H9 (cell line): ENCODE results near the gene IMPDH2. TPM values are rescaled to one million over a fixed set of nuclear protein-coding genes. Genes with fewer than 3 reads are reported as not detected.

Experiments used
- DNase-seq: peaks from one replicate; pipeline ENCODE4 v3.0.0-alpha.2; 2017
- H2AFZ ChIP-seq: one replicate; pipeline ENCODE4 v1.6.1; 2013; ENCODE audit warnings: mild to moderate bottlenecking, low read length, control low read depth, moderate library complexity
- H2AK5ac ChIP-seq: 2 replicates; pipeline ENCODE4 v1.6.1; 2013; ENCODE audit warnings: low read length, control low read depth, mixed read lengths; ENCODE audit not compliant: insufficient read length
- H2BK120ac ChIP-seq: one replicate; pipeline ENCODE4 v1.6.1; 2013; ENCODE audit warnings: low read depth, mild to moderate bottlenecking, low read length, control low read depth, inconsistent platforms; ENCODE audit not compliant: poor library complexity, severe bottlenecking
- H2BK12ac ChIP-seq: 2 replicates; pipeline ENCODE4 v1.6.1; 2013; ENCODE audit warnings: low read length, control low read depth, mixed read lengths, low read depth; ENCODE audit not compliant: insufficient read length
- H2BK15ac ChIP-seq: 2 replicates; pipeline ENCODE4 v1.6.1; 2013; ENCODE audit warnings: low read depth, low read length, control low read depth
- H2BK20ac ChIP-seq: one replicate; pipeline ENCODE4 v1.6.1; 2013; ENCODE audit warnings: low read depth, mild to moderate bottlenecking, low read length, control low read depth, inconsistent platforms; ENCODE audit not compliant: poor library complexity, severe bottlenecking
- H2BK5ac ChIP-seq: 2 replicates; pipeline ENCODE4 v1.6.1; 2013; ENCODE audit warnings: low read length, control low read depth, mixed read lengths; ENCODE audit not compliant: insufficient read length
- H3K14ac ChIP-seq: 2 replicates; pipeline ENCODE4 v1.6.1; 2013; ENCODE audit warnings: low read length, control low read depth; ENCODE audit not compliant: insufficient read depth
- H3K18ac ChIP-seq: 2 replicates; pipeline ENCODE4 v1.6.1; 2013; ENCODE audit warnings: low read depth, mild to moderate bottlenecking, mixed read lengths, low read length, control low read depth; ENCODE audit not compliant: insufficient read length
- H3K23ac ChIP-seq: 2 replicates; pipeline ENCODE4 v1.6.1; 2013; ENCODE audit warnings: low read length, control low read depth, mixed read lengths, low read depth; ENCODE audit not compliant: insufficient read length
- H3K23me2 ChIP-seq: 2 replicates; pipeline ENCODE4 v1.6.1; 2013; ENCODE audit warnings: low read depth, mild to moderate bottlenecking, mixed read lengths, low read length, control low read depth; ENCODE audit not compliant: insufficient read length, poor library complexity, severe bottlenecking
- H3K27ac ChIP-seq: 2 replicates; pipeline ENCODE4 v1.5.1; 2013; ENCODE audit warnings: low read length, control low read depth, mixed read lengths, low read depth; ENCODE audit not compliant: insufficient read length
- H3K27me3 ChIP-seq: 2 replicates; pipeline ENCODE4 v1.6.1; 2013; ENCODE audit warnings: low read length, control low read depth, inconsistent platforms; ENCODE audit not compliant: insufficient read depth
- H3K4ac ChIP-seq: 2 replicates; pipeline ENCODE4 v1.6.1; 2013; ENCODE audit warnings: low read depth, mild to moderate bottlenecking, control low read depth, inconsistent platforms, low read length, moderate library complexity
- H3K4me1 ChIP-seq: 2 replicates; pipeline ENCODE4 v1.6.1; 2013; ENCODE audit warnings: low read length, control low read depth, inconsistent platforms; ENCODE audit not compliant: insufficient read depth
- H3K4me2 ChIP-seq: 2 replicates; pipeline ENCODE4 v1.6.1; 2013; ENCODE audit warnings: low read length, control low read depth, mixed read lengths; ENCODE audit not compliant: insufficient read length, insufficient read depth
- H3K56ac ChIP-seq: 2 replicates; pipeline ENCODE4 v1.6.1; 2013; ENCODE audit warnings: low read depth, mild to moderate bottlenecking, mixed read lengths, low read length, control low read depth; ENCODE audit not compliant: insufficient read length
- H3K79me1 ChIP-seq: 2 replicates; pipeline ENCODE4 v1.6.1; 2013; ENCODE audit warnings: low read depth, mild to moderate bottlenecking, moderate library complexity, low read length, control low read depth, inconsistent platforms; ENCODE audit not compliant: insufficient read depth, poor library complexity, severe bottlenecking
- H3K79me2 ChIP-seq: 2 replicates; pipeline ENCODE4 v1.6.1; 2013; ENCODE audit warnings: low read length, control low read depth, inconsistent platforms; ENCODE audit not compliant: insufficient read depth
- H3K9ac ChIP-seq: 2 replicates; pipeline ENCODE4 v1.6.1; 2013; ENCODE audit warnings: low read length, control low read depth, mixed read lengths; ENCODE audit not compliant: insufficient read length; ENCODE audit errors: extremely low read depth
- H3K9me3 ChIP-seq: one replicate; pipeline ENCODE4 v1.6.1; 2013; ENCODE audit warnings: low read depth, low read length, inconsistent platforms; ENCODE audit not compliant: control insufficient read depth
- H3T11ph ChIP-seq: one replicate; pipeline ENCODE4 v1.6.1; 2013; ENCODE audit warnings: mild to moderate bottlenecking, low read length, control low read depth, inconsistent platforms
- H4K20me1 ChIP-seq: one replicate; pipeline ENCODE4 v1.6.1; 2013; ENCODE audit not compliant: control insufficient read depth, insufficient read length, insufficient read depth
- H4K5ac ChIP-seq: 2 replicates; pipeline ENCODE4 v1.6.1; 2013; ENCODE audit warnings: low read depth, mild to moderate bottlenecking, mixed read lengths, low read length, control low read depth; ENCODE audit not compliant: insufficient read length
- H4K8ac ChIP-seq: replicated peaks from 2 replicates; pipeline ENCODE4 v1.6.1; 2013; ENCODE audit warnings: low read length, control low read depth, mixed read lengths, low read depth; ENCODE audit not compliant: insufficient read length
- H4K91ac ChIP-seq: 2 replicates; pipeline ENCODE4 v1.6.1; 2013; ENCODE audit warnings: low read depth, mild to moderate bottlenecking, moderate library complexity, mixed read lengths, low read length, control low read depth; ENCODE audit not compliant: insufficient read length
- H3K27ac Mint-ChIP-seq, 3 experiments: 2 replicates in 2 of 3; 3 replicates in 1 of 3; pipeline ENCODE4 v1.8.0; 2020 to 2021; ENCODE audit warnings: mixed read lengths in 3 of 3, mild to moderate bottlenecking in 1 of 3, moderate library complexity in 1 of 3
- H3K27me3 Mint-ChIP-seq: 2 replicates; pipeline ENCODE4 v1.8.0; 2021; ENCODE audit warnings: low read depth, mild to moderate bottlenecking, moderate library complexity, mixed read lengths
- H3K36me3 Mint-ChIP-seq, 3 experiments: 2 replicates in 2 of 3; 3 replicates in 1 of 3; pipeline ENCODE4 v1.8.0; 2020 to 2021; ENCODE audit warnings: low read depth in 3 of 3, mixed read lengths in 3 of 3; ENCODE audit not compliant: insufficient read depth in 1 of 3
- H3K4me1 Mint-ChIP-seq, 2 experiments: 2 replicates each; pipeline ENCODE4 v1.8.0; 2020; ENCODE audit warnings: mixed read lengths in 2 of 2
- H3K4me3 Mint-ChIP-seq, 2 experiments: 2 replicates in 1 of 2; 3 replicates in 1 of 2; pipeline ENCODE4 v1.8.0; 2020 to 2021; ENCODE audit warnings: mild to moderate bottlenecking in 2 of 2, mixed read lengths in 2 of 2, moderate library complexity in 1 of 2
- H3K9me3 Mint-ChIP-seq, 2 experiments: 2 replicates in 1 of 2; 3 replicates in 1 of 2; pipeline ENCODE4 v1.8.0; 2020; ENCODE audit warnings: mild to moderate bottlenecking in 2 of 2, mixed read lengths in 2 of 2, moderate library complexity in 1 of 2
- CTCF ChIP-seq: fragments of 200-600 bp; sonication (generic); conservative IDR thresholded peaks from 3 replicates; pipeline ENCODE4 v1.8.0; 2021; ENCODE audit warnings: antibody characterized with exemption, mild to moderate bottlenecking
- WGBS: extraction: QIAGEN DNeasy Blood & Tissue Kit; methylation state at CpG from one replicate; pipeline ENCODE4 v1.1.7; 2013; ENCODE audit warnings: missing lambda C conversion rate, low lambda C conversion rate, mixed read lengths; ENCODE audit not compliant: insufficient read length; ENCODE audit errors: extremely low coverage; 5-methylcytosine and 5-hydroxymethylcytosine counted together
- total RNA-seq: library from RNA; stranded (reverse); gene quantifications from 2 replicates; pipeline ENCODE4 v1.2.1, GENCODE V29; 2021

The IMPDH2 gene
- total RNA-seq, 1 experiment from 2014 or later: 408 TPM

DNA sequence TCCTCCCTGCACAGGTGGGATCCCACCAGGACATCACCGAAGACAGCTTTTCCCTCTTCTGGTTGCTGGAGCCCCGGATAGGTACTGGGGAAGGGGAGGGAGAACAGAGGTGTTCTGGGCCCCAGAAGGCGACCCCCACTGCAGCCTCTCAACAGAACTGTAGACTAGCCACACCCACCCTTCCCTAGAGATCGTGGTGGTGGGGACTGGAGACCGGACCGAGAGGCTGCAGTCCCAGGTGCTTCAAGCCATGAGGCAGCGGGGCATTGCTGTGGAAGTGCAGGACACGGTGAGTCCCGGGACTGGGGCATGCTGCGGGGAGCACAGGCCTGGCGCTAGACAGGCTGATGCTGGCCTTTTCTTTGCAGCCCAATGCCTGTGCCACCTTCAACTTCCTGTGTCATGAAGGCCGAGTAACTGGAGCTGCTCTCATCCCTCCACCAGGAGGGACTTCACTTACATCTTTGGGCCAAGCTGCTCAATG is 6.5 kb downstream of the IMPDH2 start:
- H4K20me1 ChIP-seq: peaks cover 5% of the 10 kb centered on the region
- WGBS: no CpG with 5 or more reads among the region's 12 CpGs
- H3K4me3 Mint-ChIP-seq: peak overlapping the region; percentile 91 to 95

More for the DNA sequence above, 6.5 kb downstream of the IMPDH2 start:
- H3K23ac ChIP-seq: no peak overlapping the region
- H2BK120ac ChIP-seq: no peak overlapping the region
- H3K79me1 ChIP-seq: no peaks in the 10 kb centered on the region
- H2BK5ac ChIP-seq: no peak overlapping the region
- H3K4me1 ChIP-seq: no peaks in the 10 kb centered on the region
- no peak overlapping the region for H4K8ac ChIP-seq
- DNase-seq: no peak
- Mint-ChIP-seq H3K4me1 (peaks cover 22 to 27% of the 10 kb centered on the region in 2 experiments), H3K9me3 (no peaks in the 10 kb centered on the region), H3K27ac (peak overlapping the region; percentile 95 to 98 (median 95)), H3K36me3 (peaks cover 43 to 53% (median 52%) of the 10 kb centered on the region in 3 experiments), H3K27me3 (no peaks in the 10 kb centered on the region; the same call in 1 of the 2 replicates)
- no peak overlapping the region for H4K5ac ChIP-seq
- no peaks in the 10 kb centered on the region for H3K79me2 ChIP-seq
- no peak overlapping the region for H3T11ph ChIP-seq
- H2AFZ ChIP-seq: no peak overlapping the region
- no peak overlapping the region for H3K56ac ChIP-seq
- TF ChIP-seq CTCF: no peak
- H2BK20ac ChIP-seq: no peak overlapping the region
- H3K14ac ChIP-seq: peak overlapping the region; percentile 89; the same call in 1 of the 2 replicates
- H2AK5ac ChIP-seq: no peak overlapping the region
- H2BK15ac ChIP-seq: no peak overlapping the region
- H3K9me3 ChIP-seq: no peaks in the 10 kb centered on the region
- no peak overlapping the region for H3K27ac ChIP-seq
- no peak overlapping the region for H3K4ac ChIP-seq
- no peak overlapping the region for H4K91ac ChIP-seq
- H2BK12ac ChIP-seq: no peak overlapping the region
- H3K23me2 ChIP-seq: peaks cover 21% of the 10 kb centered on the region
- H3K9ac ChIP-seq: peak overlapping the region; percentile 90
- H3K4me2 ChIP-seq: peak overlapping the region; percentile 88
- H3K27me3 ChIP-seq: no peaks in the 10 kb centered on the region
- H3K18ac ChIP-seq: peak overlapping the region; percentile 85
